ENCODE data around the gene PTPRT.

PTPRT gene

GRCh38 chr20:42274986-42275385 lies 914.7 kb downstream of the PTPRT start:
- FAIRE-seq (no peak), DNase-seq (ENCODE audit: insufficient read length) (no peak)
- TF ChIP-seq POLR2A (IDR thresholded peaks at IDR 0.05; ENCODE audit: low read depth, low read length) (no peak), POLR2AphosphoS5 (IDR thresholded peaks at IDR 0.05; ENCODE audit: low read depth, low read length) (no peak), TAF1 (IDR thresholded peaks at IDR 0.05; ENCODE audit: borderline replicate concordance, low read depth, low read length) (no peak)

GRCh38 chr20:42272516-42272915 lies 917.2 kb downstream of the PTPRT start:
- TF ChIP-seq TAF1 (IDR thresholded peaks at IDR 0.05; ENCODE audit: borderline replicate concordance, low read depth, low read length) = no peak
- no peak for TF ChIP-seq POLR2A (IDR thresholded peaks at IDR 0.05; ENCODE audit: low read depth, low read length)
- no peak for TF ChIP-seq POLR2AphosphoS5 (IDR thresholded peaks at IDR 0.05; ENCODE audit: low read depth, low read length)

GRCh38 chr20:42270539-42270938 lies 919.2 kb downstream of the PTPRT start:
- no peak for FAIRE-seq

More at GRCh38 chr20:42272516-42272915, 917.2 kb downstream of the PTPRT start:
- FAIRE-seq = no peak
- DNase-seq (ENCODE audit: insufficient read length) = no peak

GRCh38 chr20:42267793-42268384 lies 921.8 kb downstream of the PTPRT start:
- DNase-seq (ENCODE audit: insufficient read length) (no peak), FAIRE-seq (no peak)
- no peak for TF ChIP-seq POLR2AphosphoS5 (IDR thresholded peaks at IDR 0.05; ENCODE audit: low read depth, low read length)
- TF ChIP-seq TAF1 (IDR thresholded peaks at IDR 0.05; ENCODE audit: borderline replicate concordance, low read depth, low read length) = no peak
- no peak for TF ChIP-seq POLR2A (IDR thresholded peaks at IDR 0.05; ENCODE audit: low read depth, low read length)

More at GRCh38 chr20:42270539-42270938, 919.2 kb downstream of the PTPRT start:
- DNase-seq (ENCODE audit: insufficient read length) = no peak
- TF ChIP-seq POLR2AphosphoS5 (IDR thresholded peaks at IDR 0.05; ENCODE audit: low read depth, low read length) (no peak), TAF1 (IDR thresholded peaks at IDR 0.05; ENCODE audit: borderline replicate concordance, low read depth, low read length) (no peak), POLR2A (IDR thresholded peaks at IDR 0.05; ENCODE audit: low read depth, low read length) (no peak)

DNA sequence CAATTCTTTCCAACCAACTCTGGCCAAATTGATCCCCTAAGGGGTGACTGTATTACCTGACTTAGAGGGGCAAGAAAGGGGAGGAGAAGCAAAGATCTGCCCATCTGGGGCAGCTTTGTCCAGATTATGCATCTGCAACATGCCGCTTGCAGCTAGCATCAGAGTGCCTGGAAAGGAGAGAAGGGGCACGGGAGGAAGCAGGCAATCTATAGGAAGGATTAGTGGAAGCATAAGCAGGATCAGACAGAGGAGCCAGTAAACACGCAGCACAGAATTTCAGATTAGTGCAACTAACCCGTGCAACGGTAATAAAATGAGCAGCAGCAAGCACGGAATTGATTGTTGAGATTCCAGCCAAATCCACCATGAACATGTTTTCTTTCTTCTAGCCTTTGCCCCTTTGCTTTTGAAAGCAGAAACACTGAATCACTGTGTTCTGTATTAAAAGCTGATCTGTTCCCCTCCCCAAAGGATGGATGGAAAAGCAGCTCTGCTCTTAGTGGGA lies 927.9 kb downstream of the PTPRT start:
- no peak for DNase-seq (ENCODE audit: insufficient read length)
- FAIRE-seq = no peak
- TF ChIP-seq TAF1 (IDR thresholded peaks at IDR 0.05; ENCODE audit: borderline replicate concordance, low read depth, low read length) (no peak), POLR2A (IDR thresholded peaks at IDR 0.05; ENCODE audit: low read depth, low read length) (no peak), POLR2AphosphoS5 (IDR thresholded peaks at IDR 0.05; ENCODE audit: low read depth, low read length) (no peak)

GRCh38 chr20:42260184-42260583 lies 929.5 kb downstream of the PTPRT start:
- no peak for DNase-seq (ENCODE audit: insufficient read length)
- FAIRE-seq = no peak
- no peak for TF ChIP-seq POLR2A (IDR thresholded peaks at IDR 0.05; ENCODE audit: low read depth, low read length)
- TF ChIP-seq TAF1 (IDR thresholded peaks at IDR 0.05; ENCODE audit: borderline replicate concordance, low read depth, low read length) = no peak
- no peak for TF ChIP-seq POLR2AphosphoS5 (IDR thresholded peaks at IDR 0.05; ENCODE audit: low read depth, low read length)

DNA sequence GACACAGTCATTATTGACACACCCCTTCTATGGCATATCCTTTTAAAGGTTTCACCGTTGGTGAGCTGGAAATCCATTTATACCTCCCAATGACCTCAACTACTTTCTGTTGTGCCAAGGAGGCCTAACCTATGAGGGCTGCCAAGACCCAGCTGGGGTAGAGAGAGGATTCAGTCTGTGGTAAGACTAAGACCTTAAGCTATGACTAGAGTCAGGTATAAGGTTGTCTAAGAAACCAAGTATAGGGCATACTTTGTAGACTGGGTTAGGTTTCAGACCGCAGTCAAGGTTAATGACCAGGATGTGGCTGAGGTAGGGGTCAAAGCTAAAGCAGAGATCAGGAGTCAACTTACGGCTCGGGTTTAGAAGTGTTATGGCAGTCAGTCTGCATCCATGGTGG lies 930.3 kb downstream of the PTPRT start:
- no peak for DNase-seq (ENCODE audit: insufficient read length)
- FAIRE-seq = no peak
- no peak for TF ChIP-seq POLR2AphosphoS5 (IDR thresholded peaks at IDR 0.05; ENCODE audit: low read depth, low read length)
- TF ChIP-seq TAF1 (IDR thresholded peaks at IDR 0.05; ENCODE audit: borderline replicate concordance, low read depth, low read length) = no peak
- TF ChIP-seq POLR2A (IDR thresholded peaks at IDR 0.05; ENCODE audit: low read depth, low read length) = no peak

DNA sequence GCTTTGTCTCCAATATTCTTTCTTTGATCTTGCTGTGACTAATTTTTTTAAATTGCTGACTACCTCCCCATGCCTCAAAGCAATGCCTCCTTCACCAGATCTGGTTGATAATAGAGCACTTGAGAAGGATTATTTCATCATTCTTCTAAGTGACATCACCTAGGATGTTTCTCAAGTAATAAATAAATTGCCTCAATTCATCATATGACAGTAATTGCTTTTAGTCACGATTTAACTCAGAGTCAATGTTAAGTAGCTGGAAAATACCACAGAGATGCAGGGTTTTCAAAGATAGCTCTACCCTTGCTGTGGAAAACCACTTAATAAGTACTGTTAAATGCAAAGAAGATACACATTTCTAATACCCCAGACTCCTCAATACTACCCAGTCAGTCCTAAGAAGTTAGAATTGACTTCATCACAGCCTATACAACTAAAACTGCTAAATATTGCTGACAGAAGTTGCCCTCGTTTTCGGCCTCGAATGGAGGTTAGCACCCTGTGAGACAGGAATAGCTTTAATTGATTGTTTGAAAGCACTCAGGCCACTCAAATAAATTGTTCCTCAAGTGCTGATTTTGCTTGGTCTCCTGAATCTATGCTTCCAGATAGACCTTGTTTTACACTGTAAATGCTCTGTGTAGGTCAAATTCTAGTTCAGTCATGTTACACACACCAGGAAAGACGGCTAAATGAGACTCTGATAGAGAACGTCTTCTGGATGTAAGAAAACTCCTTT lies 931.0 kb downstream of the PTPRT start:
- no peak for DNase-seq (ENCODE audit: insufficient read length)
- FAIRE-seq = no peak
- TF ChIP-seq POLR2A (IDR thresholded peaks at IDR 0.05; ENCODE audit: low read depth, low read length) (no peak), POLR2AphosphoS5 (IDR thresholded peaks at IDR 0.05; ENCODE audit: low read depth, low read length) (no peak), TAF1 (IDR thresholded peaks at IDR 0.05; ENCODE audit: borderline replicate concordance, low read depth, low read length) (no peak)

DNA sequence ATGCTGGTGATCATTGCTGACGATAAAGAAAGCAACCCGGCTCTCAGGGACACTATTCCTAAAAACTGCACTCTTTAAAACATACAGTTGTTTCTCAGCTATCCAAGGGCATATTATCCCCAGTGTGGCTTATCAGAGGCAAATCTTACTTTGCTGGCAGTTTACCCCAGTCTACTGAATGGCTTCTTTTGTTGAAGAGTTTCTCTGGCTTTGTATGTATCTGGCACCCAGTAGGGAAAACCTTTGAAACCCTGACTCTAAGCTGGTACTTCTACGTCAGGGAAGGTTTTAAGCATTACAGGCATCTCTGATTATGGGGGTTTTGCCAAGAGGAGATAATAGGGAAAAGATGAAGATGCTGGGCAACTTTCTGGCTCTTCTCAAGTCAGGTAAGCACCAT lies 933.9 kb downstream of the PTPRT start:
- TF ChIP-seq TAF1 (IDR thresholded peaks at IDR 0.05; ENCODE audit: borderline replicate concordance, low read depth, low read length) (no peak), POLR2A (IDR thresholded peaks at IDR 0.05; ENCODE audit: low read depth, low read length) (no peak), POLR2AphosphoS5 (IDR thresholded peaks at IDR 0.05; ENCODE audit: low read depth, low read length) (no peak)
- no peak for FAIRE-seq
- DNase-seq (ENCODE audit: insufficient read length) = no peak

DNA sequence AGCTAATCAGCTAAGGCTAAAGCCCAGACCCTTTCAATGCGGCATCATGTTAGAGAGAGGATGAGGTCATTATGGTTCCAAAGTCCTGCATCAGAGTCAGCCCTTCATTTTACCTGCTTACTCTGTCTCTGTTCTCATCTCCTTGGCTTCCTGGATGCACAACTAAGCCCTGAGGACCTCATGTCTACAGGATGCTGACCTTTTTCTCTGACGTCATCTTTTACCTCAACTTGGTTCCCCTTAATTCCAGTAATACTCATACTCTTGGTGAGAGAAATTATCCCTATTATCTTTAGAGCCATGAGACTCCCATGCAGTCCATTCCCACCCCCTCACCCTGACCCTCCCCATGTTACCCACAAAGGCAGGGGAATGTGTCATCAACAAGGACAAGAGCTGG lies 935.0 kb downstream of the PTPRT start:
- TF ChIP-seq TAF1 (IDR thresholded peaks at IDR 0.05; ENCODE audit: borderline replicate concordance, low read depth, low read length) = no peak
- no peak for TF ChIP-seq POLR2A (IDR thresholded peaks at IDR 0.05; ENCODE audit: low read depth, low read length)
- no peak for TF ChIP-seq POLR2AphosphoS5 (IDR thresholded peaks at IDR 0.05; ENCODE audit: low read depth, low read length)
- FAIRE-seq (no peak), DNase-seq (ENCODE audit: insufficient read length) (no peak)

- DNase-seq (ENCODE audit: insufficient read length) (no peak), FAIRE-seq (no peak)
- TF ChIP-seq TAF1 (IDR thresholded peaks at IDR 0.05; ENCODE audit: borderline replicate concordance, low read depth, low read length) (no peak), POLR2AphosphoS5 (IDR thresholded peaks at IDR 0.05; ENCODE audit: low read depth, low read length) (no peak), POLR2A (IDR thresholded peaks at IDR 0.05; ENCODE audit: low read depth, low read length) (no peak)
Observed at GRCh38 chr20:42252116-42252515, 937.6 kb downstream of the PTPRT start.

Measured in GM12892 (cell line).